HG03135 (cell line): Measurements from ENCODE around the gene FRMD4A.

ENCODE experiments used
- ATAC-seq: cut with Tn5 transposase; IDR thresholded peaks from one replicate; pipeline ENCODE4 v1.9.1; 2021; ENCODE audit warnings: mild to moderate bottlenecking, moderate library complexity; ENCODE audit not compliant: unreplicated experiment

The FRMD4A gene

DNA sequence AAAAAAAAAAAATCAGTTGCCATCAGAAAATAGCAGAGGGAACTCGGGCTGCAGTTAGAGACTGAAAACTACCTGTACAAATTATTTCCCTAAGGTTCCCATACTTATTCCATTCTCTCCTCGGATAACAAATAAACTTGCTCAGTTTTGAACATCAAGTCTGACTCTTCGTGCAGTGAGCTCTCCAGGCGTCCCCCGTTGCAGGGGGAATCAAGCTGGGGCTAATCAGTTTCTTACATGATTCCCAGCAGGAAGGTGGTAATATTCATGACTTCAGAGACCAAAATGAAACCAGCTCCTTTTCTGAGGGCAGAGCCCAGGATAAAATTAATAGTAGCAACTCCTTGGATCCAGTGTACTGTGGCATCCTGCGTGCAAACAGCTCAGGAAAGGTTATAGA, 135.3 kb downstream of the FRMD4A start:
- ATAC-seq: no peak

DNA sequence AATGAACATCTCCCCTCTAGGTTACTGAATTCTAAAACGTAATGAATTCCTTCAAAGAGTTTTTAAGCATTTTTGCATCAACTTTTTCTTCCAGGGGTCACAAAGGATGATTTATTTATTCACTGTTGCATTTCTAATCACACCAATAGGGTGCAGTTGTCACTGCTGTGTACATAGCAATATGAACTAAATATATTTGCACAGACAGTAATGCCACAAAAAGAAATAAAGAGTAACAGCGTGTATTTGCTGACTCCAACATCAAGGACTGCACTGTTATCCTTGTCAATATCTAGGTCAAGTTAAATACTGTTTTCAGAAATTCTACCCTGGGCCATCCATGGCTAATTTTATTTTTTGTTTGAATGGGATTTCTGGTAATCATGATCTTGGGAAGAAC, 138.0 kb downstream of the FRMD4A start:
- ATAC-seq: no peak

DNA sequence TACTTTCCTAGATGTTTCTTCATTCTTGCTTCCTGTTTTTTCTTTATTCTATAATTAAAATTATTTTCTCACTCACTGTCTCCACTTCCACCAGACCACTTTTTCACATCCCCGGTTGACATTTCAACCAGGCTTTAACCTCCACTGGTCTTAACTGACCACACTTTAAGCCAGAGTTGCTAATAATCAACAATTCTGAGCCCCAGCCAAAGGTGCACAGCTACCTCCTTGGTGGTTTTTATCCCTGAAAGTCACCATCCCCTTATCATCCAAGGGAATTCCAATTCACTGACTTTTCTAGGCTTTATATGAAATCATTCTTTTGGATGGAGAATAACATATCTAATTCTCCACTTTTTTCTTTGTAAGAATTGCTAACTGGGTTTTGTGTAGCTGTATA, 138.9 kb downstream of the FRMD4A start:
- no peak for ATAC-seq

DNA sequence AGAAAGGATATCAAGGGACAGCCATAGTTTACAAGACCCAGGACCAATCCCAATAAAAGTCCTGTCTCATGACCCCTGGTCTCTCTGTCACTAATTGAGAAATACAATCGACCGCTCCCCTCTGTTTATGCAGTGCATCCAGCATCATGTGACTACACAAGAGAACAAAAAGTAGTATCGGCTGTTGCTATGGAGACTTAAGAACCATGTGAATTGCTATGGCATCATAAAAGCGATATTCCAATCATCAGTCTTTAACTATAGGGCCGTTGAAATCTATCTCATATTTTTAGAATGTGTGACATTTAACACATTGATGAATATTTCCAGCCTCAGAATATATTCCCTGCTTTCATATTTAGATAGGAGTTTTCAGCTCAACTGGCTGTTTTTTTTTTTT, 139.3 kb downstream of the FRMD4A start:
- ATAC-seq: no peak

DNA sequence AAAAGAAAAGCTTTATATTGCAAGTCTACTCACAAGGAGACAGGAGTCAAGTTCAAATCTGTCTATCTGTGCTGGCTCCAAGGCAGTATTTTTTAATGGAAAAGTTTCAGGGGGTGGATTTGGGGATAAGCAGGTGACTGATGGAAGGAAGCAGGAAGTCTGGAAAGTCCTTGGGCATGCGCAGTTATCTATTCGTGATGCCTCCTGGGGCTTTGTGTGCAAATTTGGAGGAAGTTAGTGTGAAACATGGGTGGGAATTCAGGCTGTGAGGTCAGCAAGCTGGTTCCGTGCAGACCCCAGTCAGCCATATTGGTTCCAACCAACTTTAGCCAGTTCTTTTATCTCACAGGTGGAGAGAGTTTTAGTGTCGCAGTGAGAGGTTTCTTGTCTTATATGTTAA, 140.0 kb downstream of the FRMD4A start:
- no peak for ATAC-seq

DNA sequence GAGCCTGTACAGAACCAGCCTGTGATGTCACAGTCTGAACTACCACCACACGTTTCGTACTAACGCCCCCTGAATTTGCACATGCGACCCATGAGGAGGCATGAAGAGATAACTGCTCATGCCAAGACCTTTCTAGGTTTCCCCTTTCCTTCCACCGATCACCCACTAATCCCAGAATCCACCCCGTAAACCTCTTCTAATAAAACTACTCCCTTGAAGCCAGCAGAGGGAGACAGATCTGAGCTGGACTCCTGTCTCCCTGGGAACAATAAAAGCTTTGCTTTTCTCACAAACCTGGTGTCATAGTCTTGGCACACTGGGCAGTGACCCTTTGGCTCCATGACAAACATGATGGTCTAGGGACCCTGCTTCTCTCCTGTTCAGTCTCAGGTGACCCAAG, 144.5 kb downstream of the FRMD4A start:
- no peak for ATAC-seq

DNA sequence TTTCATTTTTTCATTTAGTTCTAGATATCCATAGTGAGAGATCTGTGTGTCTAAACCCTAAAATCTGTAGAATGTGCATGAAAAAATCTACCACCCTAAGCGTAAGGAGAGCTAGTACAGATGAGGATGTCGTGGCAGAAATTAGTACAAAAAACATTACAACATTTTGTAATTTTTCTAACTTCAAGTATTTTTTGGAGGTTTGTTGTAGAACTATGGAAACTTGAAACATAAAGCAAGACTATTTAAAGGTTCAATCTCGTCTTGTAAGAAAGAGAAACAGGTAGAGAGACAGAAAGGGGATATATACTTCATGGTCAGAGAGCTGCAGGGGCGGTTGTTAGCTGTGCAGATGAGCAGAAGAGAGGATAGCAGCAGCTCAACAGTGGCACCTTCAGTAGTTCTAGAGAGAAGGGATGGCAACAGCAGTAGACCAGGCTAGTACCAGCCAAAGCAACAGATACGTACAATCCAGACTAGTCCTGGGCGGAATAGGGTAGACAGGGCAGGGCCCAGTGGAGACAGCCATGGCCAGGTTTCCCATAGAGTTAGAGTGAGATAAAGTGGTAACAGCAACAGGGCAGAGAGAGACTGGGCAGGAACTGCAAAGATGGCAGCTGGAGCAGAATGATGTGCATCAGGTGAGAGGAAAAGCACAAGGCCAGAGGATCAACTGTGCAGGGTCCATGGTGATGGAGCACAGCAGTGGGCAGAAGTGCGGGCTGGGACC, 145.2 kb downstream of the FRMD4A start:
- peak; percentile 78 for ATAC-seq

DNA sequence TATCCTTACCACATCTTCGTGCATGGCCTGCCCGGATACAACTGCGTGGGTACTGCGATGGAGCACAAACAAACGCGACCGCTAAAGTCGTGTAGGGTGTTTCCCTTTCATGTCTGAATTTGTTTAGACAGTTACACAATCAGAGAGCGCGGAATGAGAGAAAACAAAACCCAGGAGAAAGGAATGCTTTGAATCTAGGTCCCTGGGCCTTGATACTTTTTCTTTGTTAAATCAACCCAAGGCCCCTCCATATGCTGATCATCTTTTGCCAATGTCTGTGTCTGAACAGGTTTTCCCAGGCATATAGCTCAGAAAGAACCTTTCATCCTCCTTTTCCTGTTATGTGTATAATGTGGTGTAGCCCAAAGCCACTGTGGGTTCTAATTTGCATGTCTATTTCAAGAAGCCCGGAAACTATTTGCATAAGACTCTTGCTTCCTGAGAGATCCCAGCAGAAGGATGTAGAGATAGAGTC, 145.8 kb downstream of the FRMD4A start:
- ATAC-seq: peak; percentile 61

DNA sequence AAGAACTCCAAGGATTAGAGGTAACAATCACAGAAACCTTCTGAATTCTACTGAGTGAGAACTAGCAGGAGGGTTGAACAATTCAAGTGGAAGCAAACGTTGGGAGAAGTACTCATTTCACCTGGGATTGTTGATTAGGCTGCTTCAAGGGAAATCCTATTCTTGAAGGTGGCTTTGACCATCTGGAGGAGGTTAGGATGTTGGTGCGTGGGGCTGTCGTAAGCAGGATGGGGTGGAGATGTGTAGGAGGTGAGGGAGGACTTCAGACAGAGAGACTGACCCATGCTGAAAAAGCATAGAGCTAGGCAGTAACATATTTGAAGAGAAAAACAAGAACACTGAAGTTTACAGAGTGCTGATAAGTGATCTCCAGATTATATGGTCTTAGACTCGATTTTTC, 147.9 kb downstream of the FRMD4A start:
- ATAC-seq: no peak

DNA sequence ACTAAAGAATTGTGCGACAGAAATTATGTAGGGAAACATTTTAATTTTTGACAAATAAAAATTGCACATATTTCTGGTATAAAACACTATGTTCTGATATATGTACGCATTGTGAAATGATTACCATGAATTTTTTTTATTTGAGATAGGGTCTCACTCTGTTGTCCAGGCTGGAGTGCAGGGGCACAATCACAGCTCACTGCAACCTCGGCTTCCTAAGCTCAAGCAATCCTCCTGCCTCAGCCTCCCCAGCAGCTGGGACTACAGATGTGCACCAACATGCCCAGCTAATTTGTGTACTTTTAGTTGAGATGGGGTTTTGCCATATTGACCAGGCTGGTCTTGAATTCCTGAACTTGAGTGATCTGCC, 149.2 kb downstream of the FRMD4A start:
- no peak for ATAC-seq

DNA sequence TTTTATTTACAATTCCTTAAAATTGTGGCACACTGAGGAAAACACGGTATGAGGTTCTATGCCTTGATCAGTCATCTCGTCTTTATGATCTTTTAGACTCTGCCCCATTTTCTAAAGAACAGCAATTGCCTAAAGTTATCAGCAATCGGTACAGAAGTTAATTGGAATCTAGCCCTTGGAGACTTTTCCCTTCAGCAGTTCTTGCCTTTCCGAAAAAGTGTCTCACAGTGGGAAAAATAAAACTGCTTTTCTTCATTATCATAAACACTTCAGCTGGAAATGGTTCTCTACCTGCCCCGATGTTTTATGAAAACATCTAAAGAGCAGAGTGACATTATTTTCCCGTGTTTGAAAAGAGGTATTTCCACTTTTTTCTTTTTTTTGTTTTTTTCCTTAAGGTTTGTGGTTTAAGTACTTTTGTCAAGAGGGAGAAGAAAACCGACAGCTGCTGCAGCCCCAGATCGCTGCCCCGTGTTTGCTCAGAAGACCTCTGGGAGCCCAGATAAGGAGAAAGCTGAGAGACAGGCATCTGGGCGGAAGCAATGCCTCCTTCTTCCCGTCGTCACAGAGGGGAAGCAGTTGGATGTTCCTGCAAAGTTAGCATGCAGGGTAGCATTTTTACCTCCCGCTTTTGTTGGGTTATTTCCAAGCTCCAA, 149.7 kb downstream of the FRMD4A start:
- ATAC-seq: no peak

DNA sequence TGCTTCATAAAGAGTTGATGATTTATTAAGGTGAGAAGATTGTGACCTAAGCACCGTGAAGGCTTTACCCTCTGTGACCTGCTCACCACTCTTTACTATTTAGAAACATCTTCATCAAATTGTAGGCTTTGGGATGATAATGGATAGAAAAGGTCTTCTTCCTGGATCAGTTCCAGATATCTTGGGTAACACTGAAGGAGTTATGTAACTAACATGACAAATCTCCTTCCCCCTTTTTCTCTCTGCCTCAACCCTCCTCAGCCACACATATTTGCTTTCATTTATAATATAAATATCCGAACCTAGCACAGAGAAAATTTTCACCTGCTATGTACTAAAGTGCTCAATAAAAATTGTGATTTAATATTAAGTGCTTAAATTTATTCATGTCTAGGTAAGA, 151.5 kb downstream of the FRMD4A start:
- ATAC-seq: no peak

DNA sequence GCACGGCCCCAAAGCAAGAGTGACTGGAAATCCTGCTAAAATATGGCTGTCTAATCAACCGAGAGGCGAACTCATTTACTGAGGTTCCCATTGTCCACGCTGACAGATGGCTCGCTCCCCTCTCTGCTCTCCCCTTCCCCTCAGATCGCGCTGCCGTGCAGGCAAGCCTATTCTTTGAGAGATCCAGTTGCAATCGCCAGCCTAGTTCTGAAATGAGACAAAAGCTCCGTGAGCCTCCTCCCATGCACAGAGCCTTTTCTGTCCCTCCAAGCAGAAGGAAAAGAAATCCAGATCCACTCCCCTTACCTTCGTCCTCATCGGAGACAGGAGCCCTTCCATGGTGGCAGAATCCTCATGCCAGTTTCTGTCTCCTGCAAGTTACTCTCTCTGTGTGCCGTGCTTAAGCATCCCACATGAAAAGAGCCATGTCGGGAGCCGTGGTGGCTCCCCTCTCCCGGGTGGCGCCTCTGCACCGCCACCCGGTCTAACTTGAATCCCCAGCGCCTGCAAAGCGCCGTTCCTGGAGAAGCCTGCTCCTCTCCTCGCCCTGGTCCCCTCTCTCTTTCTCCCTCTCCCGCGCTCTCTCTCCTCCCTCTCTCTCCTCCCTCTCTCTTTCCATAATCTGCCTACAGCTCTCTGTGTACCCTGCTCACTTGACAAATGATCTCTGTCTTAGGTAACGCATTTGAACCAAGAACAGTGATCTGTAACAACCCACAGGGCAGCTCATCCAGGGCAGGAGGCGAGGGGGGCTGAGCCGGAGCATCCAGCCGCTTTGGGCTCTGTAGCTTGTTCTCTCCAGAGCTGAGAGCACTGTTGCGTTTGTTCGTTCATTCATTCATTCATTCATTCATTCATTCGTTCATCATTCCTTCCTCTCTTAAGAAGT, 156.8 kb downstream of the FRMD4A start:
- ATAC-seq: no peak

DNA sequence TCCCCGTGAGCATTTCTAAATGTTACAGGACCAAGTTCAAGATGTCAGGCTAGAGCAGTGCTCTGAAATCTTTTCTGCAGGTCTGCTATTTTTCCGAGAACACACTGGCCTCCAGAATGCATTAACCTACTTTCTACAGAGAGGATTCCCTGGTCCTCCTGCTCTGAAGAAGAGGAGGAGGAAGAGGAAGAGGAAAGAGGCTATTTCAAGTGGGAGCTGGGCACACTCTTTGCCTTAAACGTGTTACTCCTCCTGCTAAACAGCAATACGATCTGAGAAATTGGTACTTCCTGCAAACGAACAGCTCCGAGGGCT, 157.4 kb downstream of the FRMD4A start:
- ATAC-seq: no peak

DNA sequence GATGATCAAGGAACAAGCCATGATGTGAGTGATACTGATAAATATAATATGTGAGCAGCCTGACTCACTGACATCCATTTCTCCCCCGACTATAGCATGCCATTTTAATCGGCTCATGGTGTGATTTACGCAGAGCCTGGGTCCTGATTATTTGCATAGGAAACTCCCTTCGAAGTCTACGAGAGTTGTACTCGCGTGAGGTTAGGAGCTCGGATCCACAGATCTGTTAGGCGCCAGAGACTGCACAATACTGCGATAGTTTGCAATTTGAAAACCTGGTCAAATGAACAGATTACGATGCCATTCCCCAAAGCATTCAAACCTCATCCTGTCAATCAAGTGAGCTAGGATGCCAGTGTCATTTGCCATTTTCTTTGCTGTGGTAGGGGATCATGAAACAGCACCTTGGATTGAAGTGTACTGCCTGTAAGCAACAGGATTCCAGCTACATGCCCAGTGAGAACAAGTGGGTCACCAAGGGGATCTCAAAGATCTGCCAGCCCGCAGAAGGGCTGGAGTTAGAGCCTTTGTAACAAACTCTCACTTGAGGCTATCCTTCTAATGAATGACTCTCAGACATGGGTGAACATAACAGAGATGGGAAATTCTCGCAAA, 158.3 kb downstream of the FRMD4A start:
- no peak for ATAC-seq

DNA sequence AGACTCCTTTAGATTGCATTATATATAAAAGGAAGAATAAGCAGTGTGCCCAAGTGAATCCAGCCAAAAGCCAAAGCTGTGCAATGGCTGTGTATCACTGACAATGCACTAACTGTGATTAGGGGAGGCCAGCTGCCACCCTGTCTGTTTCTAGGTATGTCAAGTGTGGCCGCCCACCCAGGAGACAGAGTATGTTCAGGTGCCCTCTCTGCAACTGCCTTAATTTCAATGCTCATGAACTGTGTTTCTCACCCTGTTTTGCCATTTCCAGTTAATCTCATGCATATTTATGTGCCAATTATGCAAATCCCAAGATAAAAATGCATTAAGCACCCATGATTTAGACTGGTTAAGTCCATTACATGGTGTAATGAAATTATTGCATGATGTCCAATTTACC, 159.4 kb downstream of the FRMD4A start:
- no peak for ATAC-seq

DNA sequence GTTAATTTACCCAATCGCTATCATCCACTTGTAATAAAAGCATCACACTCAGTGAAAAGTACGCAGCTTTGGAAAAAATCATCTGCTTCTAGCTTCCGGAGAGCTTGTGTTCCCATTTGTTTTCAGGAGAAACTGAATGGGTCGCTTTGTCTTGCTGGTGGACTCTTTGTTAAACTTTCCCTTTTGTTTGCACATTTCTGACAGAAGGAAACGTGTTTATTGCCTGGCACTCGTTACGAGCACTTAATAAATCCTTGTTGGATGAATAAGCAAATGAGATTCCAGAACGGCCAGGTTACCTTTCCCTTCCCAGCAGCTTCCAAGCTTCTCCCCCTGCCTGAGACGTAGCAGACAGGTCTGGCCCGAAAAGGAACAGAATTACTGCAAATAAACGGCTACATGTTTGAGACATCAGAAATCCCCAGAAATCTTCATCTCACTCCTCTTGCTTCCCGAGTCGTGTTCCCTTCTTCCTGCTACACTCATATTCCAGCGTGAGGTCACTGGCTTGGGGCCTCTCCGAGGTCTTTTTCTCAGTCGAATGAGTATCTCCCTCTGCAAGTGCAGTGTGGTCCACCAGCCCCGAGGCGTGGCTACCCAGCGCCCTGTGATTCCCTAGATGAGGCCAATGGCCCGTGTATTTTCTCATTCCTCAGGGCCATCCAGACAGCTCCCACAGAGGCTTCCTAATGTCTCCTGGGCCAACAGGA, 167.2 kb downstream of the FRMD4A start:
- ATAC-seq: no peak

DNA sequence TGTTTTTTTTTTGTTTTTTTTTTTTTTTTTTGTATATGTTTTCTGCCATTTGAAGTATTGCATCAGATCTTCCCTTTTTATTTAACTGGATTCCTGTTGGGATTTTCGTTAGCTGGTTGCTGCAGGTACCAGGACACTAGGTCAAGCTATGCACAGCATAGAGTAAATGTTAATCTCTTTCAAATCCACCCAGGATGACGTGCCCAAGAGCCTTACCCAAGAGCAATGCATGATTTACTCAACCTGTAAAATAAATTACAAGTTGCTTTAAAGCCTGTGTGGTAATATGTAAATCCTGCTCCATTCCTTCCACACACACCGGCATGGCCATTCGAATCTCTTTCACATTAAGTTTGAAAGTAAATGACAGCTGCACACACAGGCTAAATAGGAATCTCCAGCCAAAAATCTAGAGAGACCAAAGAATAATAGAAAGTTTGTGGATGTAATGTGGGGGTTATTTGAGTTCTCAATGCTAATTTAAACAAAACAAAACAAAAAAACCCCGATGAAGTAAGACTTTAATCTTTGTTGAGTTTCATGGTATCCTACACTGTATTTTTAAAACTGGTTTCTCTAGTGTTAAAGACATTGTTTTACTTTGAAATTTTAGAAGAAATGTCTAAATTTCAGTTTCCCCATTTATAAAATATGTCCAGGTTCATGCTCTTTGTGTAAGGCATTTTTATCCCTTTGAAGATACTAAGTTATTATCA, 167.9 kb downstream of the FRMD4A start:
- no peak for ATAC-seq

DNA sequence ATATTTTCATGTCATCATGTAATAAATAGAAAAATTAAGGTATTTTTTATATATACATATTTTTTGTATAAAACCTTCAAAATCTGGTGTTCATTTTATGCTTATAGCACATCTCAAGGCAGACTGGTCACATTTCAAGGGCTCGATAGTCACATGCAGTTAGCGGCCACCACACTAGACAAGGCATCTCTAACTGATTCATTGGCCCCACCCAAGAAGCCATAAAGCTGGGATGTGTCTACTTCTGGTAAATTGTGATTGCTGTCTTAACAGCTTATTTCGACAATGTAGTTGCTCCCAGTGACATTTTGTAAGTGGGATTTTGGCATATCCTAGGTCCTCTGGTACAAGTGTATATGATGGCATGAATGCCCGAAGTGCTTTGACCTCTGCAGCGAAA, 168.7 kb downstream of the FRMD4A start:
- no peak for ATAC-seq

DNA sequence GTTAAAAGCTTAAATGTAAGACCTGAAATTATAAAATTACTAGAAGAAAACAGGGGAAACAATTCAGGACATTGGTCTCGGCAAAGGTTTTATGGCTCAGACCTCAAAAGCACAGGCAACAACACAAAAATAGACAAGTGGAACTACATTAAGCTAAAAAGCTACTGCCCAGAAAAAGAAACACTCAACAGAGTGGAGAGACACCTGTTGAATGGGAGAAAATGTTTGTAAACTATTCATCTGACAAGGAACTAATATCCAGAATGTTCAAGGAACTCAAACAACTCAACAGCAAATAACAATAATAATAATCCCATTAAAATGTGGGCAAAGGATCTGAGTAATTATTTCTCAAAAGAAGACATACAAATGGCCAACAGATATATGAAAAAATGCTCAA, 170.4 kb downstream of the FRMD4A start:
- ATAC-seq: no peak
